ENCODE results near the gene DMRTC2.

DMRTC2 gene

DNA sequence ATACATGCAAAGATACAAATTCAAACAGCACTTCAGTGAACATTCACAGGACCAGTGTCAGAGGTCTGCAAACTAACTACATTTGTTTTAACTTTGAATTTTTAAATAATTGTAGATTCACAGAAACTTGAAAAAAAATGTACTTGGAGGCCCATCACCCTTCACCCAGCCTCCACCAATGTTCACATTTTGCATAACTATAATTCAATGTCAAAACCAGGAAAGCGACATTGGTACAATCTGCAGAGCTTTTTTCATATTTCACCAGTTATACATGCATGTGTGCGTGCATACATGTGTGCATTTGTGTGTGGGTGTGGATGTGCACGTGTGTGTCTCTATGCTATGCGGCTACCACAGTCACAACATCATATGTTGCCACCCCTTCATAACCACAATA lies 29.5 kb upstream of the DMRTC2 start:
- DNase-seq (ENCODE audit: extremely low read depth, low read depth), result no peak
- TF ChIP-seq CTCF (IDR thresholded peaks at IDR 0.05; ENCODE audit: low read depth, low read length), result no peak

DNA sequence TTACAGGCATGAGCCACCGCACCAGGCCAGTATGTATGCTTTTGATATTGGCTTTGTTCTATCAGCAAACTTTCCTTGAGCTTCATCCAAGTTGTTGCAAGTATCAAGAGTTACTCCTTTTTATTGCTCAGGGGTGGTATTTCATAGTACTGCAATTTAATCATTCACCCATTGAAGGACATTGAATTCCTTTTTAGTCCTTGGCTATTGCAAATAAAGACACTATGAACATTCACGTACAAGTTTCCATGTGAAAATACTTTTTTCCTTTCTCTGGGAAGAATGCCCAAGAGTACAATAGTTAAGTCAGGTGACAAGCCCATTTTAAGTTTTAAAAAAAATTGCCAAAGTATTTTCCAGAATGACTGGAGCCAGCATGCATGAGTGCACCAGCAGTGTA lies 28.1 kb upstream of the DMRTC2 start:
- TF ChIP-seq CTCF (IDR thresholded peaks at IDR 0.05; ENCODE audit: low read depth, low read length), result no peak
- no peak for DNase-seq (ENCODE audit: extremely low read depth, low read depth)

- no peak for DNase-seq (ENCODE audit: extremely low read depth, low read depth)
- peak; percentile 43 for TF ChIP-seq CTCF (IDR thresholded peaks at IDR 0.05; ENCODE audit: low read depth, low read length)
These were observed 23.7 kb upstream of the DMRTC2 start for GRCh38 chr19:41821003-41821735.

GRCh38 chr19:41837981-41838708 lies 6.7 kb upstream of the DMRTC2 start:
- TF ChIP-seq CTCF (IDR thresholded peaks at IDR 0.05; ENCODE audit: low read depth, low read length), result no peak
- no peak for DNase-seq (ENCODE audit: extremely low read depth, low read depth)

DNA sequence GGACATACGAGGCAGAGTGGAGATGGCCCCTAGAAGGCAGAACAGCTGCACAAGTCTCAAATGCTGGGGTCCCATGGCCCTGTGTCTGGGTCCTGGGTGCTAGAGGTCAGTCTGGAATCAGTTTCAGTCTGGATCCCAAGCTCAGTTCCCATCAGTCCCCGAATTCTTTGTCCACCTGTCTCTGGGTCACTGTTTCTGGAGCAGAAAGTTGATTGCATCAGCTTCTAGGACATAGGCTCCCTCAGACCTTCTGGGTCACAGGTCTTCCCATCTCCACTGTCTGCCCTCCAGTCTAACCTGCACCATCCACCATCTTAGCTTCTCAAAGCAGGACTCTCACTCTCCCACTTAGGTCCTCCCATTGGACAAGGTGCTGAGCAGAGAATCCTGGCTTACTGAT lies 5.6 kb upstream of the DMRTC2 start:
- no peak for TF ChIP-seq CTCF (IDR thresholded peaks at IDR 0.05; ENCODE audit: low read depth, low read length)
- no peak for DNase-seq (ENCODE audit: extremely low read depth, low read depth)

DNA sequence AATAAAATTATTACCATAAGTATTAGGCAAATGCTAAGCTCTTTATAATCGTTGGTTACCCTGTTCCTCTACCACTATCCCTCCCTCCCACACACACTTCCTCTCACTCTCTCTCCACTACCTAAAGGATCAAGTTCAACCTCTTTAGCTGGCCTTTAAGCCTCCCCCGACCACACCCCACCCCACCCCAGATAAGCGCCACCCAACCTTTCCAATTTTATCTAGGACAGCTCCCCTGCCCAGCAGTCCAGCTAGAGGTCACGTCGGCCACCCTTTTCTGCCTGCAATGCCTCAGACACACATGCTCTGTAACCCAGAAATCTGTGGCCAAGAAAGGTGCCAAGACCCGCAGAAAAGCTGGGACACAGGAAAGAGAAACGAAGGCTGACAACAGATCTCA lies 1.5 kb upstream of the DMRTC2 start:
- no peak for DNase-seq (ENCODE audit: extremely low read depth, low read depth)
- TF ChIP-seq CTCF (IDR thresholded peaks at IDR 0.05; ENCODE audit: low read depth, low read length), result no peak

- no peak for DNase-seq (ENCODE audit: extremely low read depth, low read depth)
- TF ChIP-seq CTCF (IDR thresholded peaks at IDR 0.05; ENCODE audit: low read depth, low read length), result no peak
These were observed 241 bp upstream of the DMRTC2 start, which contains the start of gene LYPD4 for GRCh38 chr19:41844601-41845000. Gene LYPD4, minus strand, starts transcription at chr19:41844683. Its CDS starts 5,398 bp downstream, at chr19:41839285.

Data from AG09319 (cell line).